H9 (cell line): ENCODE data around the gene TP73. TPM values are rescaled to one million over a fixed set of nuclear protein-coding genes. Genes with fewer than 3 reads are reported as not detected.
A peak's percentile ranks its signal among the peaks of the same experiment; 100 is the strongest.

Source experiments
- DNase-seq: peaks from one replicate; pipeline ENCODE4 v3.0.0-alpha.2; 2017
- H2AFZ ChIP-seq: one replicate; pipeline ENCODE4 v1.6.1; 2013; ENCODE audit warnings: mild to moderate bottlenecking, low read length, control low read depth, moderate library complexity
- H2AK5ac ChIP-seq: 2 replicates; pipeline ENCODE4 v1.6.1; 2013; ENCODE audit warnings: low read length, control low read depth, mixed read lengths; ENCODE audit not compliant: insufficient read length
- H2BK120ac ChIP-seq: one replicate; pipeline ENCODE4 v1.6.1; 2013; ENCODE audit warnings: low read depth, mild to moderate bottlenecking, low read length, control low read depth, inconsistent platforms; ENCODE audit not compliant: poor library complexity, severe bottlenecking
- H2BK12ac ChIP-seq: 2 replicates; pipeline ENCODE4 v1.6.1; 2013; ENCODE audit warnings: low read length, control low read depth, mixed read lengths, low read depth; ENCODE audit not compliant: insufficient read length
- H2BK15ac ChIP-seq: 2 replicates; pipeline ENCODE4 v1.6.1; 2013; ENCODE audit warnings: low read depth, low read length, control low read depth
- H2BK20ac ChIP-seq: one replicate; pipeline ENCODE4 v1.6.1; 2013; ENCODE audit warnings: low read depth, mild to moderate bottlenecking, low read length, control low read depth, inconsistent platforms; ENCODE audit not compliant: poor library complexity, severe bottlenecking
- H2BK5ac ChIP-seq: 2 replicates; pipeline ENCODE4 v1.6.1; 2013; ENCODE audit warnings: low read length, control low read depth, mixed read lengths; ENCODE audit not compliant: insufficient read length
- H3K14ac ChIP-seq: 2 replicates; pipeline ENCODE4 v1.6.1; 2013; ENCODE audit warnings: low read length, control low read depth; ENCODE audit not compliant: insufficient read depth
- H3K18ac ChIP-seq: 2 replicates; pipeline ENCODE4 v1.6.1; 2013; ENCODE audit warnings: low read depth, mild to moderate bottlenecking, mixed read lengths, low read length, control low read depth; ENCODE audit not compliant: insufficient read length
- H3K23ac ChIP-seq: 2 replicates; pipeline ENCODE4 v1.6.1; 2013; ENCODE audit warnings: low read length, control low read depth, mixed read lengths, low read depth; ENCODE audit not compliant: insufficient read length
- H3K23me2 ChIP-seq: 2 replicates; pipeline ENCODE4 v1.6.1; 2013; ENCODE audit warnings: low read depth, mild to moderate bottlenecking, mixed read lengths, low read length, control low read depth; ENCODE audit not compliant: insufficient read length, poor library complexity, severe bottlenecking
- H3K27ac ChIP-seq: 2 replicates; pipeline ENCODE4 v1.5.1; 2013; ENCODE audit warnings: low read length, control low read depth, mixed read lengths, low read depth; ENCODE audit not compliant: insufficient read length
- H3K27me3 ChIP-seq: 2 replicates; pipeline ENCODE4 v1.6.1; 2013; ENCODE audit warnings: low read length, control low read depth, inconsistent platforms; ENCODE audit not compliant: insufficient read depth
- H3K4ac ChIP-seq: 2 replicates; pipeline ENCODE4 v1.6.1; 2013; ENCODE audit warnings: low read depth, mild to moderate bottlenecking, control low read depth, inconsistent platforms, low read length, moderate library complexity
- H3K4me1 ChIP-seq: 2 replicates; pipeline ENCODE4 v1.6.1; 2013; ENCODE audit warnings: low read length, control low read depth, inconsistent platforms; ENCODE audit not compliant: insufficient read depth
- H3K4me2 ChIP-seq: 2 replicates; pipeline ENCODE4 v1.6.1; 2013; ENCODE audit warnings: low read length, control low read depth, mixed read lengths; ENCODE audit not compliant: insufficient read length, insufficient read depth
- H3K56ac ChIP-seq: 2 replicates; pipeline ENCODE4 v1.6.1; 2013; ENCODE audit warnings: low read depth, mild to moderate bottlenecking, mixed read lengths, low read length, control low read depth; ENCODE audit not compliant: insufficient read length
- H3K79me1 ChIP-seq: 2 replicates; pipeline ENCODE4 v1.6.1; 2013; ENCODE audit warnings: low read depth, mild to moderate bottlenecking, moderate library complexity, low read length, control low read depth, inconsistent platforms; ENCODE audit not compliant: insufficient read depth, poor library complexity, severe bottlenecking
- H3K79me2 ChIP-seq: 2 replicates; pipeline ENCODE4 v1.6.1; 2013; ENCODE audit warnings: low read length, control low read depth, inconsistent platforms; ENCODE audit not compliant: insufficient read depth
- H3K9ac ChIP-seq: 2 replicates; pipeline ENCODE4 v1.6.1; 2013; ENCODE audit warnings: low read length, control low read depth, mixed read lengths; ENCODE audit not compliant: insufficient read length; ENCODE audit errors: extremely low read depth
- H3K9me3 ChIP-seq: one replicate; pipeline ENCODE4 v1.6.1; 2013; ENCODE audit warnings: low read depth, low read length, inconsistent platforms; ENCODE audit not compliant: control insufficient read depth
- H3T11ph ChIP-seq: one replicate; pipeline ENCODE4 v1.6.1; 2013; ENCODE audit warnings: mild to moderate bottlenecking, low read length, control low read depth, inconsistent platforms
- H4K20me1 ChIP-seq: one replicate; pipeline ENCODE4 v1.6.1; 2013; ENCODE audit not compliant: control insufficient read depth, insufficient read length, insufficient read depth
- H4K5ac ChIP-seq: 2 replicates; pipeline ENCODE4 v1.6.1; 2013; ENCODE audit warnings: low read depth, mild to moderate bottlenecking, mixed read lengths, low read length, control low read depth; ENCODE audit not compliant: insufficient read length
- H4K8ac ChIP-seq: replicated peaks from 2 replicates; pipeline ENCODE4 v1.6.1; 2013; ENCODE audit warnings: low read length, control low read depth, mixed read lengths, low read depth; ENCODE audit not compliant: insufficient read length
- H4K91ac ChIP-seq: 2 replicates; pipeline ENCODE4 v1.6.1; 2013; ENCODE audit warnings: low read depth, mild to moderate bottlenecking, moderate library complexity, mixed read lengths, low read length, control low read depth; ENCODE audit not compliant: insufficient read length
- H3K27ac Mint-ChIP-seq, 3 experiments: 2 replicates in 2 of 3; 3 replicates in 1 of 3; pipeline ENCODE4 v1.8.0; 2020 to 2021; ENCODE audit warnings: mixed read lengths in 3 of 3, mild to moderate bottlenecking in 1 of 3, moderate library complexity in 1 of 3
- H3K27me3 Mint-ChIP-seq: 2 replicates; pipeline ENCODE4 v1.8.0; 2021; ENCODE audit warnings: low read depth, mild to moderate bottlenecking, moderate library complexity, mixed read lengths
- H3K36me3 Mint-ChIP-seq, 3 experiments: 2 replicates in 2 of 3; 3 replicates in 1 of 3; pipeline ENCODE4 v1.8.0; 2020 to 2021; ENCODE audit warnings: low read depth in 3 of 3, mixed read lengths in 3 of 3; ENCODE audit not compliant: insufficient read depth in 1 of 3
- H3K4me1 Mint-ChIP-seq, 2 experiments: 2 replicates each; pipeline ENCODE4 v1.8.0; 2020; ENCODE audit warnings: mixed read lengths in 2 of 2
- H3K4me3 Mint-ChIP-seq, 2 experiments: 2 replicates in 1 of 2; 3 replicates in 1 of 2; pipeline ENCODE4 v1.8.0; 2020 to 2021; ENCODE audit warnings: mild to moderate bottlenecking in 2 of 2, mixed read lengths in 2 of 2, moderate library complexity in 1 of 2
- H3K9me3 Mint-ChIP-seq, 2 experiments: 2 replicates in 1 of 2; 3 replicates in 1 of 2; pipeline ENCODE4 v1.8.0; 2020; ENCODE audit warnings: mild to moderate bottlenecking in 2 of 2, mixed read lengths in 2 of 2, moderate library complexity in 1 of 2
- CTCF ChIP-seq: fragments of 200-600 bp; sonication (generic); conservative IDR thresholded peaks from 3 replicates; pipeline ENCODE4 v1.8.0; 2021; ENCODE audit warnings: antibody characterized with exemption, mild to moderate bottlenecking
- WGBS: extraction: QIAGEN DNeasy Blood & Tissue Kit; methylation state at CpG from one replicate; pipeline ENCODE4 v1.1.7; 2013; ENCODE audit warnings: missing lambda C conversion rate, low lambda C conversion rate, mixed read lengths; ENCODE audit not compliant: insufficient read length; ENCODE audit errors: extremely low coverage; 5-methylcytosine and 5-hydroxymethylcytosine counted together
- total RNA-seq: library from RNA; stranded (reverse); gene quantifications from 2 replicates; pipeline ENCODE4 v1.2.1, GENCODE V29; 2021

The TP73 gene
- total RNA-seq, 1 experiment from 2014 or later: 4.7 TPM

- no peak overlapping the region for H2BK120ac ChIP-seq
- no peaks in the 10 kb centered on the region for H3K23me2 ChIP-seq
- H3K14ac ChIP-seq: no peak overlapping the region
- WGBS: no CpG with 5 or more reads among the region's 19 CpGs
- no peak overlapping the region for H2BK15ac ChIP-seq
- no peak overlapping the region for H3K9ac ChIP-seq
- no peaks in the 10 kb centered on the region for H3K9me3 Mint-ChIP-seq
- H3K4me1 Mint-ChIP-seq: peaks cover 10 to 24% of the 10 kb centered on the region in 2 experiments
- TF ChIP-seq CTCF: no peak
- H2BK5ac ChIP-seq: no peak overlapping the region
- H2BK12ac ChIP-seq: no peak overlapping the region
- H2AK5ac ChIP-seq: no peak overlapping the region
- no peaks in the 10 kb centered on the region for H3K79me1 ChIP-seq
- peaks cover 18% of the 10 kb centered on the region for H3K27me3 Mint-ChIP-seq
- H4K20me1 ChIP-seq: no peaks in the 10 kb centered on the region
- no peak overlapping the region for H4K8ac ChIP-seq
- H3K23ac ChIP-seq: no peak overlapping the region
- H4K5ac ChIP-seq: no peak overlapping the region
- no peaks in the 10 kb centered on the region for H3K36me3 Mint-ChIP-seq
- no peak overlapping the region for H3K18ac ChIP-seq
- H3K27me3 ChIP-seq: no peaks in the 10 kb centered on the region
- peak overlapping the region in 1 of 3 experiments; percentile 44; a peak in 1 of 7 replicates for H3K27ac Mint-ChIP-seq
- H3K9me3 ChIP-seq: no peaks in the 10 kb centered on the region
- no peaks in the 10 kb centered on the region for H3K4me1 ChIP-seq
- no peaks in the 10 kb centered on the region for H3K79me2 ChIP-seq
- no peak overlapping the region for H3T11ph ChIP-seq
- no peak overlapping the region for H3K4me3 Mint-ChIP-seq
- no peak for DNase-seq
- H2BK20ac ChIP-seq: no peak overlapping the region
- no peak overlapping the region for H2AFZ ChIP-seq
- no peak overlapping the region for H3K4me2 ChIP-seq
- no peak overlapping the region for H3K56ac ChIP-seq
- no peak overlapping the region for H3K4ac ChIP-seq
- H3K27ac ChIP-seq: no peak overlapping the region
- H4K91ac ChIP-seq: no peak overlapping the region
Measured at GRCh38 chr1:3712573-3713535, 60.5 kb downstream of the TP73 start.
